Left kidney (tissue), 2 donors: ENCODE results near the gene GADL1. TPM values are rescaled to one million over a fixed set of nuclear protein-coding genes. Genes with fewer than 3 reads are reported as not detected.

ENCODE experiments used
- DNase-seq: peaks from one replicate; pipeline ENCODE4 v3.0.0-alpha.2; 2013
- polyA plus RNA-seq: library from polyadenylated mRNA; unstranded; fragments of 120-200 nt; gene quantifications from one replicate; pipeline ENCODE4 v1.2.1, GENCODE V29; 2013; ENCODE audit not compliant: insufficient read length

GADL1 gene
- polyA plus RNA-seq, 1 donor, result 5.1 TPM

GRCh38 chr3:30756218-30756617, 138.2 kb downstream of the GADL1 start:
- DNase-seq, result no peak

- no peak for DNase-seq
These were observed 140.0 kb downstream of the GADL1 start for GRCh38 chr3:30754426-30754825.

- no peak for DNase-seq
These were observed 140.7 kb downstream of the GADL1 start for GRCh38 chr3:30753766-30754165.

GRCh38 chr3:30752970-30753369, 141.5 kb downstream of the GADL1 start:
- DNase-seq, result no peak

- DNase-seq, result no peak
These were observed 142.0 kb downstream of the GADL1 start for GRCh38 chr3:30752491-30752890.

- peak; percentile 30 for DNase-seq
These were observed 142.7 kb downstream of the GADL1 start for GRCh38 chr3:30751610-30752299.

GRCh38 chr3:30750967-30751366, 143.5 kb downstream of the GADL1 start:
- DNase-seq, result no peak

- no peak for DNase-seq
These were observed 145.2 kb downstream of the GADL1 start for GRCh38 chr3:30749230-30749629.

GRCh38 chr3:30747771-30748281, 146.6 kb downstream of the GADL1 start:
- peak; percentile 19 for DNase-seq

- no peak for DNase-seq
These were observed 150.7 kb downstream of the GADL1 start for GRCh38 chr3:30743641-30744317.

- no peak for DNase-seq
These were observed 151.5 kb downstream of the GADL1 start for GRCh38 chr3:30742796-30743619.

- DNase-seq, result no peak
These were observed 152.6 kb downstream of the GADL1 start for GRCh38 chr3:30741889-30742288.

GRCh38 chr3:30738605-30739004, 155.9 kb downstream of the GADL1 start:
- DNase-seq, result no peak

- DNase-seq, result no peak
These were observed 156.5 kb downstream of the GADL1 start for GRCh38 chr3:30737743-30738499.

- DNase-seq, result no peak
These were observed 160.8 kb downstream of the GADL1 start for GRCh38 chr3:30733696-30734095.

- DNase-seq, result no peak
These were observed 161.3 kb downstream of the GADL1 start for GRCh38 chr3:30733209-30733608.

- DNase-seq, result no peak
These were observed 163.5 kb downstream of the GADL1 start for GRCh38 chr3:30730967-30731366.

GRCh38 chr3:30729936-30730335, 164.5 kb downstream of the GADL1 start:
- no peak for DNase-seq

GRCh38 chr3:30729512-30729911, 164.9 kb downstream of the GADL1 start:
- DNase-seq, result no peak

GRCh38 chr3:30728143-30728542, 166.3 kb downstream of the GADL1 start:
- DNase-seq, result no peak

- DNase-seq, result no peak
These were observed 169.6 kb downstream of the GADL1 start for GRCh38 chr3:30724863-30725262.

- no peak for DNase-seq
These were observed 171.2 kb downstream of the GADL1 start for GRCh38 chr3:30723211-30723610.
